ENCODE data around the gene FLOT1. TPM values are rescaled to one million over a fixed set of nuclear protein-coding genes. Genes with fewer than 3 reads are reported as not detected.

FLOT1 gene
- total and polyA plus RNA-seq, 2 donors (not counting 1 experiment from before 2014, with no cell fraction given) = 71.2 to 79.4 TPM

DNA sequence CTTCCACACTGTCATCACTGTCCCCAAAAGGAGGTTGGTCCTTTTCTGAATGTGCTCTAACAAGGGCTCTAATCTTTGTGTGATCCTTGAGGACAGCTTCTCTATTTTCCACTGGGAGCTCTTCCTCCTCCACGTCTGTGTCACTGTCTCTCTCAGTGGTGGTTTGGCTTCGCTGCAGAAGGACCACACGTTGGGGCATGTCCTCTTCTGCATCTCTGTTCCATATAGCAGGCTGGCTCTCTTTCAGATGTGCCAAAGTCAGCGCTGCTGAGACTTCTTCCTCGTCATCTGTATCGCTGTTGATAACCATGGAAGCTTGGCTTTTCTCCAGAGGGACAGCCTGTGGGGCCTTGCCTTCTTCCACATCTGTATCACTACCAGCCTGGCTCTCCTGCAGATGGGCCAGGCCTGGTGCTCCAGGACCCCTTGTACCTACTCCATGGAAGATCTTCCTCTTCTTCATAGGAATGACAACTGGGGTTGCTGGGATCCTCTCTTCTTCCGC, 30.0 kb downstream of the FLOT1 start:
- Histone ChIP-seq H2AFZ (ENCODE audit: insufficient read depth, low read depth, low read length, poor library complexity, severe bottlenecking) (no peak overlapping the region), H3K36me3 (replicated peaks in 1 of 2; ENCODE audit: control extremely low read depth in 1 of 2, control insufficient read depth in 1 of 2, extremely low read depth in 1 of 2, insufficient read depth in 2 of 2, low read length in 1 of 2) (peaks cover 5 to 53% of the 10 kb centered on the region in 2 experiments), H3K9me3 (ENCODE audit: control extremely low read depth in 1 of 3, control insufficient read depth in 2 of 3, insufficient read depth in 1 of 3, low read length in 2 of 3) (no peaks in the 10 kb centered on the region), H3K4me3 (ENCODE audit: control extremely low read depth in 1 of 5, extremely low read depth in 1 of 5, insufficient read depth in 1 of 5, low read depth in 2 of 5, low read length in 4 of 5) (no peak overlapping the region), H3K79me2 (ENCODE audit: control insufficient read depth, insufficient read depth, low read length) (peaks cover 10% of the 10 kb centered on the region), H3K4me1 (ENCODE audit: control insufficient read depth in 2 of 2, insufficient read depth in 2 of 2, low read length in 2 of 2) (peaks cover 8 to 9% of the 10 kb centered on the region in 2 donors), H3K4me2 (replicated peaks; ENCODE audit: low read depth, low read length, poor library complexity, severe bottlenecking) (no peak overlapping the region), H3K9ac (ENCODE audit: low read length) (no peak overlapping the region), H4K20me1 (ENCODE audit: control insufficient read depth, insufficient read depth, low read length, poor library complexity, severe bottlenecking) (no peaks in the 10 kb centered on the region), H3K27ac (ENCODE audit: low read length in 2 of 2) (no peak overlapping the region), H3K27me3 (replicated peaks in 1 of 4; ENCODE audit: control extremely low read depth in 1 of 4, control insufficient read depth in 3 of 4, insufficient read depth in 4 of 4, low read length in 3 of 4) (no peaks in the 10 kb centered on the region)
- Mint-ChIP-seq H3K9me3 (ENCODE audit: insufficient read depth) (no peaks in the 10 kb centered on the region), H3K4me1 (peaks cover 20% of the 10 kb centered on the region), H3K27ac (no peak overlapping the region), H3K4me3 (no peak overlapping the region), H3K27me3 (no peaks in the 10 kb centered on the region)
- CTCF ChIA-PET = interaction anchor here (0.7 to 3.5 kb wide), 4 partner anchors 10 to 33 kb away, joined by 3 to 20 read pairs (median 9); no protein-coding TSS in a partner anchor
- POLR2A ChIA-PET = interaction anchor here (0.6 to 1.3 kb wide), 3 partner anchors 11 to 21 kb away, joined by 3 to 5 read pairs (median 3); no protein-coding TSS in a partner anchor
- intact Hi-C loops (cut with micrococcal nuclease) = no loop called here
- no peak for TF ChIP-seq EZH2 (IDR thresholded peaks at IDR 0.05; ENCODE audit: borderline replicate concordance, insufficient read depth, low read depth, low read length, poor library complexity, severe bottlenecking)
- TF ChIP-seq, protein P1, sequence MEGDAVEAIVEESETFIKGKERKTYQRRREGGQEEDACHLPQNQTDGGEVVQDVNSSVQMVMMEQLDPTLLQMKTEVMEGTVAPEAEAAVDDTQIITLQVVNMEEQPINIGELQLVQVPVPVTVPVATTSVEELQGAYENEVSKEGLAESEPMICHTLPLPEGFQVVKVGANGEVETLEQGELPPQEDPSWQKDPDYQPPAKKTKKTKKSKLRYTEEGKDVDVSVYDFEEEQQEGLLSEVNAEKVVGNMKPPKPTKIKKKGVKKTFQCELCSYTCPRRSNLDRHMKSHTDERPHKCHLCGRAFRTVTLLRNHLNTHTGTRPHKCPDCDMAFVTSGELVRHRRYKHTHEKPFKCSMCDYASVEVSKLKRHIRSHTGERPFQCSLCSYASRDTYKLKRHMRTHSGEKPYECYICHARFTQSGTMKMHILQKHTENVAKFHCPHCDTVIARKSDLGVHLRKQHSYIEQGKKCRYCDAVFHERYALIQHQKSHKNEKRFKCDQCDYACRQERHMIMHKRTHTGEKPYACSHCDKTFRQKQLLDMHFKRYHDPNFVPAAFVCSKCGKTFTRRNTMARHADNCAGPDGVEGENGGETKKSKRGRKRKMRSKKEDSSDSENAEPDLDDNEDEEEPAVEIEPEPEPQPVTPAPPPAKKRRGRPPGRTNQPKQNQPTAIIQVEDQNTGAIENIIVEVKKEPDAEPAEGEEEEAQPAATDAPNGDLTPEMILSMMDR (IDR thresholded peaks at IDR 0.05) = no peak
- 66% methylated on average over 6 of the region's 7 CpGs for WGBS (ENCODE audit: insufficient coverage)
- DNase-seq (no peak), ATAC-seq (ENCODE audit: low read depth) (no peak)

DNA sequence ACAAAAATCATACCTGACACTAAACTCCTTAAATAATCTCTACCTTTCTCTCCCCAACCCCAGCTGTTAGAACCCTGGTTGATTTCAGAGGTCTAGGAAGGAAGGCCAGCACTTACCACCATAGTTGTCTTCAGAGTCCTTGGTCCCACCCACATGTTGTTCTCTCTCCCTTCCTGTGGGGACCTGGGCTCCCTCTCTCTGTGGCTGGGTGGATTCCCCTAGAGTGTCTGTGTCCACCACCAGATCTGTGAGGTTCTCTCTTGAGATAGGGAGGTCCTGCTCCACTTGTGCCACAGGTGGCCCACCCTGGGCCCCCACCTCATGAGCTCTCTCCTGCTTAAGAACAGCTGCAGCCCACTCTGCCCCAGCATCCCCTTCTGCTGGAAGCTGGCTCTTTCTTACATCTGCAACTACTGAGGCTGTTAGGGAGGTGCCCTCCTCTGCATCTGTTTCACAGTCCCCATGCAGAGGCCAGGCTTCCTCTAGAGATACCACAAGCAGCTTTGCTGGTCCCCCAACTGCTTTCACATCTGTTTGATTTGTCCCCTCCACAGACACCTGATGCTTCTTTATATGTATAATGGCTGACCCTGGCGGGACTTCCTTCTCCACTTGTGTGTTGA, 30.6 kb downstream of the FLOT1 start:
- no CpG with 5 or more reads among the region's 1 CpG for WGBS (ENCODE audit: insufficient coverage)
- no peaks in the 10 kb centered on the region for H3K9me3 Mint-ChIP-seq (ENCODE audit: insufficient read depth)
- POLR2A ChIA-PET = interaction anchor here (0.6 to 1.3 kb wide), 3 partner anchors 10 to 20 kb away, joined by 3 to 5 read pairs (median 3); no protein-coding TSS in a partner anchor
- H4K20me1 ChIP-seq (ENCODE audit: control insufficient read depth, insufficient read depth, low read length, poor library complexity, severe bottlenecking) = no peaks in the 10 kb centered on the region
- no peak overlapping the region for H3K27ac ChIP-seq (ENCODE audit: low read length in 2 of 2)
- CTCF ChIA-PET = interaction anchor here (0.7 to 3.5 kb wide), 5 partner anchors 11 to 33 kb away, joined by 3 to 20 read pairs (median 6); no protein-coding TSS in a partner anchor
- no peak overlapping the region for H3K27ac Mint-ChIP-seq
- no peak overlapping the region for H3K9ac ChIP-seq (ENCODE audit: low read length)
- H3K79me2 ChIP-seq (ENCODE audit: control insufficient read depth, insufficient read depth, low read length) = peaks cover 9% of the 10 kb centered on the region
- TF ChIP-seq EZH2 (IDR thresholded peaks at IDR 0.05; ENCODE audit: borderline replicate concordance, insufficient read depth, low read depth, low read length, poor library complexity, severe bottlenecking) = no peak
- TF ChIP-seq, protein P1 (IDR thresholded peaks at IDR 0.05) = no peak
- intact Hi-C loops (cut with micrococcal nuclease) = no loop called here
- ATAC-seq (ENCODE audit: low read depth) (no peak), DNase-seq (no peak)
- H3K36me3 ChIP-seq (replicated peaks in 1 of 2; ENCODE audit: control extremely low read depth in 1 of 2, control insufficient read depth in 1 of 2, extremely low read depth in 1 of 2, insufficient read depth in 2 of 2, low read length in 1 of 2) = peaks cover 5 to 58% of the 10 kb centered on the region in 2 experiments
- H3K9me3 ChIP-seq (ENCODE audit: control extremely low read depth in 1 of 3, control insufficient read depth in 2 of 3, insufficient read depth in 1 of 3, low read length in 2 of 3) = no peaks in the 10 kb centered on the region
- H3K4me3 Mint-ChIP-seq = no peak overlapping the region
- no peak overlapping the region for H3K4me2 ChIP-seq (replicated peaks; ENCODE audit: low read depth, low read length, poor library complexity, severe bottlenecking)
- peaks cover 7 to 8% of the 10 kb centered on the region in 2 donors for H3K4me1 ChIP-seq (ENCODE audit: control insufficient read depth in 2 of 2, insufficient read depth in 2 of 2, low read length in 2 of 2)
- no peaks in the 10 kb centered on the region for H3K27me3 ChIP-seq (replicated peaks in 1 of 4; ENCODE audit: control extremely low read depth in 1 of 4, control insufficient read depth in 3 of 4, insufficient read depth in 4 of 4, low read length in 3 of 4)
- no peak overlapping the region for H3K4me3 ChIP-seq (ENCODE audit: control extremely low read depth in 1 of 5, extremely low read depth in 1 of 5, insufficient read depth in 1 of 5, low read depth in 2 of 5, low read length in 4 of 5)
- H3K4me1 Mint-ChIP-seq = peaks cover 15% of the 10 kb centered on the region
- no peak overlapping the region for H2AFZ ChIP-seq (ENCODE audit: insufficient read depth, low read depth, low read length, poor library complexity, severe bottlenecking)
- no peaks in the 10 kb centered on the region for H3K27me3 Mint-ChIP-seq

Measured in B cell (primary cell).